HG02798 (cell line): ENCODE measurements around the gene MACROD2.

Source experiments
- ATAC-seq: cut with Tn5 transposase; IDR thresholded peaks from one replicate; pipeline ENCODE4 v1.9.1; 2021; ENCODE audit warnings: mild to moderate bottlenecking; ENCODE audit not compliant: unreplicated experiment, poor library complexity

MACROD2 gene

GRCh38 chr20:14609328-14610221, 614.3 kb downstream of the MACROD2 start:
- ATAC-seq: no peak

GRCh38 chr20:14611479-14611878, 616.2 kb downstream of the MACROD2 start:
- no peak for ATAC-seq

- ATAC-seq: no peak
Observed at GRCh38 chr20:14612391-14612790, 617.1 kb downstream of the MACROD2 start.

- ATAC-seq: no peak
Observed at GRCh38 chr20:14616003-14616402, 620.7 kb downstream of the MACROD2 start.

- ATAC-seq: no peak
Observed at GRCh38 chr20:14617123-14617522, 621.8 kb downstream of the MACROD2 start.

- no peak for ATAC-seq
Observed at GRCh38 chr20:14619411-14619810, 624.1 kb downstream of the MACROD2 start.

GRCh38 chr20:14622796-14623195, 627.5 kb downstream of the MACROD2 start:
- no peak for ATAC-seq

GRCh38 chr20:14631011-14631410, 635.7 kb downstream of the MACROD2 start:
- no peak for ATAC-seq

- no peak for ATAC-seq
Observed at GRCh38 chr20:14632906-14633305, 637.6 kb downstream of the MACROD2 start.

GRCh38 chr20:14633507-14633906, 638.2 kb downstream of the MACROD2 start:
- no peak for ATAC-seq

GRCh38 chr20:14634665-14635064, 639.3 kb downstream of the MACROD2 start:
- no peak for ATAC-seq

GRCh38 chr20:14637441-14637840, 642.1 kb downstream of the MACROD2 start:
- no peak for ATAC-seq

GRCh38 chr20:14643146-14643545, 647.8 kb downstream of the MACROD2 start:
- no peak for ATAC-seq

- no peak for ATAC-seq
Observed at GRCh38 chr20:14643556-14643955, 648.2 kb downstream of the MACROD2 start.

- no peak for ATAC-seq
Observed at GRCh38 chr20:14644306-14645097, 649.2 kb downstream of the MACROD2 start.

GRCh38 chr20:14647016-14647415, 651.7 kb downstream of the MACROD2 start:
- ATAC-seq: no peak

GRCh38 chr20:14649662-14650061, 654.3 kb downstream of the MACROD2 start:
- no peak for ATAC-seq

GRCh38 chr20:14657266-14658005, 662.1 kb downstream of the MACROD2 start:
- no peak for ATAC-seq

GRCh38 chr20:14664101-14664500, 668.8 kb downstream of the MACROD2 start:
- no peak for ATAC-seq

GRCh38 chr20:14666696-14667095, 671.4 kb downstream of the MACROD2 start:
- no peak for ATAC-seq

GRCh38 chr20:14667226-14667625, 671.9 kb downstream of the MACROD2 start:
- no peak for ATAC-seq
